H1 (cell line): ENCODE measurements around the gene P2RX6. TPM values are rescaled to one million over a fixed set of nuclear protein-coding genes. Genes with fewer than 3 reads are reported as not detected.
"Not testable (repeated sequence)": the region's sequence is repeated elsewhere in the genome, so short reads cannot be mapped to it uniquely, and the experiment has no call there.

Experiments used
- CTCF ChIA-PET: fragments of 300-600 bp; sonication (Branson Sonifier 250); formaldehyde crosslinking; loops from one replicate; lab custom pipeline; 2021; ENCODE audit not compliant: partially characterized antibody; lab: Charles Lee
- POLR2A ChIA-PET: fragments of 300-600 bp; sonication (Branson Sonifier 250); formaldehyde crosslinking; loops from one replicate; lab custom pipeline; 2021; ENCODE audit warnings: inconsistent platforms; ENCODE audit not compliant: partially characterized antibody; lab: Charles Lee
- DNase-seq, 2 experiments: peaks; one replicate each; pipeline versions ENCODE4 v3.0.0 to v3.0.0-alpha.2; 2010 to 2022; ENCODE audit warnings: low spot score in 2 of 2, low read depth in 1 of 2, mixed read lengths in 1 of 2
- FAIRE-seq: peaks from 2 replicates; lab custom pipeline; 2011; peaks lifted over from hg19 to GRCh38; lab: Jason Lieb, UNC
- H2AFZ ChIP-seq: 2 replicates; pipeline ENCODE4 v1.8.1; 2012; ENCODE audit warnings: low read length, inconsistent platforms
- H2AK5ac ChIP-seq: 2 replicates; pipeline ENCODE4 v1.6.1; 2013; ENCODE audit warnings: low read depth, low read length
- H2BK120ac ChIP-seq: replicated peaks from 2 replicates; pipeline ENCODE3; 2013; ENCODE audit warnings: low read depth, low read length, inconsistent platforms
- H2BK12ac ChIP-seq: 2 replicates; pipeline ENCODE4 v1.6.1; 2013; ENCODE audit warnings: low read depth, low read length
- H2BK15ac ChIP-seq: 2 replicates; pipeline ENCODE4 v1.6.1; 2013; ENCODE audit warnings: low read length
- H2BK20ac ChIP-seq: 2 replicates; pipeline ENCODE4 v1.6.1; 2013; ENCODE audit warnings: low read length
- H2BK5ac ChIP-seq: 2 replicates; pipeline ENCODE4 v1.6.1; 2013; ENCODE audit warnings: low read depth, low read length
- H3K14ac ChIP-seq: 2 replicates; pipeline ENCODE4 v1.6.1; 2013; ENCODE audit warnings: inconsistent platforms; ENCODE audit not compliant: insufficient read length
- H3K18ac ChIP-seq: 2 replicates; pipeline ENCODE4 v1.6.1; 2013; ENCODE audit warnings: low read length; ENCODE audit errors: extremely low read depth
- H3K23ac ChIP-seq: 2 replicates; pipeline ENCODE4 v1.6.1; 2013; ENCODE audit warnings: inconsistent platforms; ENCODE audit not compliant: insufficient read length
- H3K23me2 ChIP-seq: 2 replicates; pipeline ENCODE4 v1.6.1; 2013; ENCODE audit warnings: low read depth, low read length
- H3K27ac ChIP-seq: 2 replicates; pipeline ENCODE4 v1.6.1; 2011; ENCODE audit warnings: low read depth, low read length, inconsistent platforms
- H3K27me3 ChIP-seq, 4 experiments: replicated peaks in 1 of 4; 1 replicate in 1 of 4; 2 replicates in 3 of 4; pipeline versions ENCODE4 v1.6.1 to v1.8.1; 2011 to 2013; ENCODE audit warnings: low read length in 3 of 4, mild to moderate bottlenecking in 3 of 4, inconsistent platforms in 2 of 4, mixed read lengths in 2 of 4, moderate library complexity in 1 of 4; ENCODE audit not compliant: control insufficient read depth in 3 of 4, insufficient read depth in 3 of 4; ENCODE audit errors: extremely low read depth in 1 of 4
- H3K36me3 ChIP-seq, 4 experiments: 2 replicates each; pipeline versions ENCODE4 v1.6.1 to v1.8.1; 2011 to 2013; ENCODE audit warnings: mild to moderate bottlenecking in 4 of 4, low read length in 3 of 4, moderate library complexity in 2 of 4, control low read depth in 1 of 4, inconsistent platforms in 1 of 4; ENCODE audit not compliant: insufficient read depth in 4 of 4, control insufficient read depth in 2 of 4
- H3K4ac ChIP-seq: replicated peaks from 2 replicates; pipeline ENCODE3; 2013; ENCODE audit warnings: low read length, low read depth, mixed read lengths, inconsistent platforms; ENCODE audit not compliant: insufficient read length
- H3K4me1 ChIP-seq, 4 experiments: replicated peaks in 1 of 4; 1 replicate in 1 of 4; 2 replicates in 3 of 4; pipeline versions ENCODE4 v1.6.1 to v1.8.1; 2011 to 2013; ENCODE audit warnings: low read length in 3 of 4, inconsistent platforms in 2 of 4, mixed read lengths in 1 of 4; ENCODE audit not compliant: insufficient read depth in 4 of 4, control insufficient read depth in 3 of 4
- H3K4me2 ChIP-seq, 2 experiments: 2 replicates each; pipeline versions ENCODE4 v1.6.1 to v1.8.1; 2011 to 2013; ENCODE audit warnings: low read depth in 2 of 2, low read length in 2 of 2, control low read depth in 1 of 2, inconsistent platforms in 1 of 2, mild to moderate bottlenecking in 1 of 2; ENCODE audit not compliant: insufficient read depth in 1 of 2
- H3K4me3 ChIP-seq, 4 experiments: fragments of 200-600, 300-600 bp in 1 of 4; sonication (generic), shearing (Covaris generic), sonication (Bioruptor Twin) in 1 of 4; 2 replicates each; pipeline versions ENCODE4 v1.5.1 to v1.8.1; 2011 to 2016; ENCODE audit warnings: low read length in 4 of 4, low read depth in 3 of 4, control low read depth in 2 of 4, inconsistent platforms in 2 of 4, mild to moderate bottlenecking in 2 of 4, mixed read lengths in 1 of 4, moderate library complexity in 1 of 4; ENCODE audit not compliant: insufficient read depth in 2 of 4; ENCODE audit errors: extremely low read depth in 1 of 4
- H3K56ac ChIP-seq: replicated peaks from 2 replicates; pipeline ENCODE3; 2013; ENCODE audit warnings: low read depth, mild to moderate bottlenecking, mixed read lengths, low read length, inconsistent platforms; ENCODE audit not compliant: insufficient read length
- H3K79me1 ChIP-seq: 2 replicates; pipeline ENCODE4 v1.6.1; 2013; ENCODE audit warnings: low read depth, low read length, control low read depth
- H3K79me2 ChIP-seq, 2 experiments: 2 replicates each; pipeline versions ENCODE4 v1.6.1 to v1.8.1; 2012 to 2013; ENCODE audit warnings: low read length in 2 of 2, mild to moderate bottlenecking in 2 of 2, inconsistent platforms in 1 of 2; ENCODE audit not compliant: insufficient read depth in 2 of 2, control insufficient read depth in 1 of 2
- H3K9ac ChIP-seq, 4 experiments: replicated peaks in 1 of 4; 1 replicate in 1 of 4; 2 replicates in 3 of 4; pipeline versions ENCODE4 v1.6.1 to v1.8.1; 2011 to 2013; ENCODE audit warnings: low read depth in 3 of 4, low read length in 3 of 4, control low read depth in 2 of 4, mild to moderate bottlenecking in 2 of 4, moderate library complexity in 2 of 4, inconsistent platforms in 1 of 4; ENCODE audit errors: extremely low read depth in 1 of 4
- H3K9me3 ChIP-seq, 2 experiments: 2 replicates each; pipeline versions ENCODE4 v1.6.1 to v1.8.1; 2012 to 2013; ENCODE audit warnings: mild to moderate bottlenecking in 2 of 2, moderate library complexity in 2 of 2, control low read depth in 1 of 2, inconsistent platforms in 1 of 2, low read depth in 1 of 2, low read length in 1 of 2, mixed read lengths in 1 of 2; ENCODE audit not compliant: insufficient read depth in 2 of 2
- H4K20me1 ChIP-seq, 2 experiments: replicated peaks in 1 of 2; 2 replicates each; pipeline versions ENCODE3 to v1.8.1; 2011 to 2013; ENCODE audit warnings: inconsistent platforms in 2 of 2, low read length in 2 of 2, mild to moderate bottlenecking in 1 of 2; ENCODE audit not compliant: insufficient read depth in 2 of 2, control insufficient read depth in 1 of 2
- H4K5ac ChIP-seq: 2 replicates; pipeline ENCODE4 v1.6.1; 2013; ENCODE audit warnings: low read length, low read depth, mixed read lengths, inconsistent platforms; ENCODE audit not compliant: insufficient read length
- H4K8ac ChIP-seq: 2 replicates; pipeline ENCODE4 v1.8.0; 2013; ENCODE audit warnings: mild to moderate bottlenecking, moderate library complexity, low read length, inconsistent platforms; ENCODE audit not compliant: insufficient read depth; ENCODE audit errors: extremely low read depth
- H4K91ac ChIP-seq: replicated peaks from 2 replicates; pipeline ENCODE3; 2013; ENCODE audit warnings: low read length, mixed read lengths, inconsistent platforms; ENCODE audit not compliant: insufficient read length
- WGBS, 2 experiments: shearing (Covaris generic) in 1 of 2; methylation state at CpG; one replicate each; pipeline versions ENCODE4 v1.1.6 to v1.1.7; 2013 to 2015; ENCODE audit warnings: low lambda C conversion rate in 2 of 2, mixed read lengths in 2 of 2, inconsistent platforms in 1 of 2, low coverage in 1 of 2, missing lambda C conversion rate in 1 of 2; ENCODE audit not compliant: insufficient replicate concordance in 2 of 2, insufficient coverage in 1 of 2, insufficient read length in 1 of 2; ENCODE audit errors: extremely low coverage in 1 of 2, missing lambda C conversion rate in 1 of 2; 5-methylcytosine and 5-hydroxymethylcytosine counted together
- polyA plus RNA-seq, 7 experiments: library from polyadenylated mRNA; depleted of rRNA in 3 of 7; stranded (reverse) in 5 of 7; unstranded in 2 of 7; fragments of >200 nt in 5 of 7; fragments of 200-250 nt in 2 of 7; gene quantifications; 1 replicate in 5 of 7; 2 replicates in 1 of 7; 4 replicates in 1 of 7; pipeline versions ENCODE4 v1.2.1 to v1.2.3, GENCODE V29; 2011 to 2013; ENCODE audit warnings: missing spikeins in 2 of 7, mixed read lengths in 2 of 7
- total RNA-seq: library from RNA; stranded (reverse); fragmentation: NEBNext Ultra II Directional; extraction: Animal tissue kit (Norgen Biotek cat#: 25700); gene quantifications from 2 replicates; pipeline ENCODE4 v1.2.1, GENCODE V29; 2021

P2RX6 gene
- total and polyA plus RNA-seq, 2 of the 8 experiments (the other 6 are each of a cell fraction or from before 2014, with no cell fraction given) = 0.09 TPM; not detected in 1

GRCh38 chr22:20972014-20972694 is 42.8 kb upstream of the P2RX6 start:
- DNase-seq, H3K23ac ChIP-seq, H3K79me2 ChIP-seq, FAIRE-seq, H4K91ac ChIP-seq, H3K36me3 ChIP-seq, H4K20me1 ChIP-seq, H2BK20ac ChIP-seq, H3K4me3 ChIP-seq, H2AK5ac ChIP-seq, H3K56ac ChIP-seq, H2BK5ac ChIP-seq, H2AFZ ChIP-seq, H3K9ac ChIP-seq, H3K23me2 ChIP-seq, H3K18ac ChIP-seq, H3K14ac ChIP-seq, H2BK15ac ChIP-seq, H4K5ac ChIP-seq, H3K4me2 ChIP-seq, H3K4ac ChIP-seq, H3K79me1 ChIP-seq, H2BK120ac ChIP-seq, H4K8ac ChIP-seq, H3K27ac ChIP-seq, H2BK12ac ChIP-seq, H3K9me3 ChIP-seq: not testable (repeated sequence)
- H3K4me1 ChIP-seq = peaks cover 0 to 16% (median 11%) of the 10 kb centered on the region in 4 experiments; a peak in 6 of 7 replicates
- ChIA-PET CTCF (interaction anchor here (0.7 to 10.9 kb wide), 7 partner anchors 10 to 121 kb away, joined by 3 to 115 read pairs (median 4); partner anchors contain the start of gene LZTR1), POLR2A (interaction anchor here (2.3 kb wide), 1 partner anchor 10 kb away, joined by 11 read pairs; the partner anchor contains the start of gene LZTR1)
- peaks cover 2 to 29% (median 16%) of the 10 kb centered on the region in 4 experiments for H3K27me3 ChIP-seq
- 92% methylated on average over 9 of the region's 11 CpGs; no CpG with 5 or more reads in 1 of the 2 experiments for WGBS, 2 experiments
